Transverse colon (tissue), 4 donors: Measurements from ENCODE around the gene TNKS2.

ENCODE experiments used
- EP300 ChIP-seq: sonication (generic); formaldehyde crosslinking; IDR thresholded peaks from one replicate; pipeline ENCODE4 v1.6.1; 2017; ENCODE audit warnings: antibody characterized with exemption, low read depth
- POLR2AphosphoS5 ChIP-seq, 3 donors: sonication (generic); formaldehyde crosslinking; IDR thresholded peaks; one replicate each; pipeline ENCODE4 v1.6.1; 2016; ENCODE audit warnings: antibody characterized with exemption in 3 of 3
- TF ChIP-seq, protein P1 (sequence below), 5 experiments: fragments of 200-600 bp in 3 of 5; fragments of 450-650 bp in 2 of 5; sonication (generic) in 3 of 5; IDR thresholded peaks; 1 replicate in 2 of 5; 2 replicates in 3 of 5; pipeline ENCODE4 v1.5.1; 2016 to 2017; ENCODE audit warnings: antibody characterized with exemption in 5 of 5, inconsistent platforms in 3 of 5, mild to moderate bottlenecking in 2 of 5, moderate library complexity in 1 of 5

DNA sequence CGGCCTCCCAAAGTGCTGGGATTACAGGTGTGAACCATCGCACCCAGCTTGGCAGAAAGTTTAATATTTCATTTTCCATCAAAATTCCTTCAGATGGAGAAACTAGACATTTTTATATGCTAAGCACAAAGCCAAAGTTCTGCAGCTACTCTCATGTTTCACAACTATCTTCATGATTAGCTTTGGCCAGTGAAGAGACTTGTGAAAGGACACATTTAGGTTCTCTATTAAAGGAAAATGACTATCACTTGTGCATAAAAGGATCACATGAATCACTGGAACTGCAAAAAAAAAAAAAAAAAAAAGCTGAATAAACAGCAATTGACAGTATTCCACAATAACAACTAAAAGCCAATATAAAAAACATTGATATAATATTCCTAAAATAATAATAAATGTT is 94.8 kb downstream of the TNKS2 start:
- TF ChIP-seq, protein P1, sequence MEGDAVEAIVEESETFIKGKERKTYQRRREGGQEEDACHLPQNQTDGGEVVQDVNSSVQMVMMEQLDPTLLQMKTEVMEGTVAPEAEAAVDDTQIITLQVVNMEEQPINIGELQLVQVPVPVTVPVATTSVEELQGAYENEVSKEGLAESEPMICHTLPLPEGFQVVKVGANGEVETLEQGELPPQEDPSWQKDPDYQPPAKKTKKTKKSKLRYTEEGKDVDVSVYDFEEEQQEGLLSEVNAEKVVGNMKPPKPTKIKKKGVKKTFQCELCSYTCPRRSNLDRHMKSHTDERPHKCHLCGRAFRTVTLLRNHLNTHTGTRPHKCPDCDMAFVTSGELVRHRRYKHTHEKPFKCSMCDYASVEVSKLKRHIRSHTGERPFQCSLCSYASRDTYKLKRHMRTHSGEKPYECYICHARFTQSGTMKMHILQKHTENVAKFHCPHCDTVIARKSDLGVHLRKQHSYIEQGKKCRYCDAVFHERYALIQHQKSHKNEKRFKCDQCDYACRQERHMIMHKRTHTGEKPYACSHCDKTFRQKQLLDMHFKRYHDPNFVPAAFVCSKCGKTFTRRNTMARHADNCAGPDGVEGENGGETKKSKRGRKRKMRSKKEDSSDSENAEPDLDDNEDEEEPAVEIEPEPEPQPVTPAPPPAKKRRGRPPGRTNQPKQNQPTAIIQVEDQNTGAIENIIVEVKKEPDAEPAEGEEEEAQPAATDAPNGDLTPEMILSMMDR (IDR thresholded peaks at IDR 0.05): no peak
- TF ChIP-seq EP300 (no peak), POLR2AphosphoS5 (IDR thresholded peaks at IDR 0.05) (no peak)
